ENCODE results near the gene BLACAT1. TPM values are rescaled to one million over a fixed set of nuclear protein-coding genes. Genes with fewer than 3 reads are reported as not detected.

BLACAT1 gene
- polyA plus RNA-seq, 3 donors = not detected

DNA sequence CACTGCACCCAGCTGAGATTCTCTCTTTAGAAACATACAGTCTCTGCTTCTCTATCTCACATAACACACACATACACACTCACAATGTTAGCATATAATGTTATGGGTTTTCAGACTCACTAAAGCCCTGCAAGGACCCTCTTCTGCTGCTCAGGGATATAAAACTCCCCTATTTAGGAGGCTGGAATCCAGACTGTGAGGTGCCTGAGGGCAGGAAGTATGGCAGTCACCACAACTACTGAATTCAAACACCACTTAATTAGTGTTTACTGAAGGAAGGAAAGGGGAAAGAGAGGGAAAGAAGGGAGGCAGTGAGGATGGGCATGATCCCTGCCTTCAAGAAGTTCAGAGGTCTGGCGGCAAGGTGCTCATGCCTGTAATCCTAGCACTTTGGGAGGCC lies 40.8 kb upstream of the BLACAT1 start:
- Mint-ChIP-seq H3K4me1 (peaks cover 7% of the 10 kb centered on the region), H3K36me3 (no peaks in the 10 kb centered on the region), H3K27ac (no peak overlapping the region), H3K4me3 (no peak overlapping the region), H3K27me3 (ENCODE audit: low read depth in 3 of 3) (peaks cover 21 to 38% (median 23%) of the 10 kb centered on the region in 3 donors), H3K9me3 (peaks cover 0 to 2% (median 0%) of the 10 kb centered on the region in 7 donors)
- H3K4me3 ChIP-seq (replicated peaks in 1 of 3; ENCODE audit: low read depth in 2 of 3, low read length in 3 of 3) = no peak overlapping the region
- 100% methylated on average over 1 of the region's 1 CpG for WGBS (ENCODE audit: insufficient coverage)
- H4K20me1 ChIP-seq (ENCODE audit: insufficient read depth, low read length) = no peaks in the 10 kb centered on the region
- no peak overlapping the region for H3K9ac ChIP-seq (ENCODE audit: insufficient read depth, low read length, poor library complexity, severe bottlenecking)
- TF ChIP-seq, protein P1, sequence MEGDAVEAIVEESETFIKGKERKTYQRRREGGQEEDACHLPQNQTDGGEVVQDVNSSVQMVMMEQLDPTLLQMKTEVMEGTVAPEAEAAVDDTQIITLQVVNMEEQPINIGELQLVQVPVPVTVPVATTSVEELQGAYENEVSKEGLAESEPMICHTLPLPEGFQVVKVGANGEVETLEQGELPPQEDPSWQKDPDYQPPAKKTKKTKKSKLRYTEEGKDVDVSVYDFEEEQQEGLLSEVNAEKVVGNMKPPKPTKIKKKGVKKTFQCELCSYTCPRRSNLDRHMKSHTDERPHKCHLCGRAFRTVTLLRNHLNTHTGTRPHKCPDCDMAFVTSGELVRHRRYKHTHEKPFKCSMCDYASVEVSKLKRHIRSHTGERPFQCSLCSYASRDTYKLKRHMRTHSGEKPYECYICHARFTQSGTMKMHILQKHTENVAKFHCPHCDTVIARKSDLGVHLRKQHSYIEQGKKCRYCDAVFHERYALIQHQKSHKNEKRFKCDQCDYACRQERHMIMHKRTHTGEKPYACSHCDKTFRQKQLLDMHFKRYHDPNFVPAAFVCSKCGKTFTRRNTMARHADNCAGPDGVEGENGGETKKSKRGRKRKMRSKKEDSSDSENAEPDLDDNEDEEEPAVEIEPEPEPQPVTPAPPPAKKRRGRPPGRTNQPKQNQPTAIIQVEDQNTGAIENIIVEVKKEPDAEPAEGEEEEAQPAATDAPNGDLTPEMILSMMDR (IDR thresholded peaks at IDR 0.05) = no peak
- peaks cover 0 to 5% of the 10 kb centered on the region in 2 donors for H3K27me3 ChIP-seq (ENCODE audit: control insufficient read depth in 2 of 2, insufficient read depth in 2 of 2, low read length in 2 of 2)
- H3K27ac ChIP-seq (ENCODE audit: low read depth in 1 of 2, low read length in 2 of 2) = no peak overlapping the region
- H2AFZ ChIP-seq (ENCODE audit: insufficient read depth, low read depth, low read length, poor library complexity, severe bottlenecking) = no peak overlapping the region
- H3K79me2 ChIP-seq (ENCODE audit: insufficient read depth, low read length) = no peaks in the 10 kb centered on the region
- DNase-seq = no peak
- H3K36me3 ChIP-seq (replicated peaks in 1 of 2; ENCODE audit: control insufficient read depth in 1 of 2, insufficient read depth in 2 of 2, low read length in 2 of 2) = no peaks in the 10 kb centered on the region
- no peak overlapping the region for H3K4me2 ChIP-seq (replicated peaks; ENCODE audit: extremely low read depth, low read length, poor library complexity, severe bottlenecking)
- intact Hi-C loops (cut with micrococcal nuclease) = no loop called here
- H3K4me1 ChIP-seq (ENCODE audit: control insufficient read depth in 1 of 2, insufficient read depth in 2 of 2, low read length in 2 of 2) = peaks cover 4 to 11% of the 10 kb centered on the region in 2 donors
- no peaks in the 10 kb centered on the region for H3K9me3 ChIP-seq (replicated peaks in 1 of 2; ENCODE audit: control insufficient read depth in 1 of 2, insufficient read depth in 1 of 2, low read length in 2 of 2)

DNA sequence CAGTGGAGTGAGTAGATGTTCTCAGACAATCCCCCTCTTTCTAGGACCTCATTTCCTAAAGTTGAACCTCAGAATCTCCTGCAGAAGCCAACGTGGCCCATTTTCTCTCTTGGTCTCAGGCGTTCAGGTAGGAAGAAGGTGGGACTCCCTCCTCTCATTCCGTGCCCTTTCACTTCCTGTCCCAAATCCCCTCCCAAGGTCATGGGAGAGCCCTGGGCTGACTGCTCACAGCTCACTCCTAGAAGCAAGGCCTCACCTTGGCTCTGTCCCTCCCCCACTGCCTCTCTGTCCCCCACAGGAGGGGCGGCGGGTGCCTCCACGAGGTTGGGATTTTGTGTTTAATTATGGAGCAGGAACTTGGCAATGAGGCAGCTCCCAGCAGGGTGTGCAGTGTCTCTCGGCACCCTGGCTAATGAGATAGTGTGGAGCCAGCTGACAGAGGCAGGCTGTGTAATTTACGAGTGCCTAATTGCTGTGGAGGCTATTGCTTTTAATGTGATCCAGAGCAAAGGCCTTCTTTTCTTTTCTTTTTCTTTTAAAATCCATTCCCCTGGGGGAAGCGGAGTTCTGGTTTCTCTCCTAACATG lies 39.5 kb upstream of the BLACAT1 start:
- peaks cover 0 to 5% of the 10 kb centered on the region in 2 donors for H3K27me3 ChIP-seq (ENCODE audit: control insufficient read depth in 2 of 2, insufficient read depth in 2 of 2, low read length in 2 of 2)
- Mint-ChIP-seq H3K36me3 (no peaks in the 10 kb centered on the region), H3K9me3 (peaks cover 0 to 2% (median 0%) of the 10 kb centered on the region in 7 donors), H3K27ac (no peak overlapping the region), H3K4me3 (no peak overlapping the region), H3K4me1 (peaks cover 7% of the 10 kb centered on the region), H3K27me3 (ENCODE audit: low read depth in 3 of 3) (peaks cover 23 to 47% (median 28%) of the 10 kb centered on the region in 3 donors)
- no peak overlapping the region for H3K27ac ChIP-seq (ENCODE audit: low read depth in 1 of 2, low read length in 2 of 2)
- no peak overlapping the region for H2AFZ ChIP-seq (ENCODE audit: insufficient read depth, low read depth, low read length, poor library complexity, severe bottlenecking)
- intact Hi-C loops (cut with micrococcal nuclease) = no loop called here
- no peaks in the 10 kb centered on the region for H4K20me1 ChIP-seq (ENCODE audit: insufficient read depth, low read length)
- H3K9me3 ChIP-seq (replicated peaks in 1 of 2; ENCODE audit: control insufficient read depth in 1 of 2, insufficient read depth in 1 of 2, low read length in 2 of 2) = no peaks in the 10 kb centered on the region
- no peak overlapping the region for H3K4me2 ChIP-seq (replicated peaks; ENCODE audit: extremely low read depth, low read length, poor library complexity, severe bottlenecking)
- no peak for DNase-seq
- H3K36me3 ChIP-seq (replicated peaks in 1 of 2; ENCODE audit: control insufficient read depth in 1 of 2, insufficient read depth in 2 of 2, low read length in 2 of 2) = no peaks in the 10 kb centered on the region
- no peaks in the 10 kb centered on the region for H3K79me2 ChIP-seq (ENCODE audit: insufficient read depth, low read length)
- WGBS (ENCODE audit: insufficient coverage) = 75% methylated on average over 3 of the region's 9 CpGs
- TF ChIP-seq, protein P1 (IDR thresholded peaks at IDR 0.05) = no peak
- no peak overlapping the region for H3K9ac ChIP-seq (ENCODE audit: insufficient read depth, low read length, poor library complexity, severe bottlenecking)
- no peak overlapping the region for H3K4me3 ChIP-seq (replicated peaks in 1 of 3; ENCODE audit: low read depth in 2 of 3, low read length in 3 of 3)
- H3K4me1 ChIP-seq (ENCODE audit: control insufficient read depth in 1 of 2, insufficient read depth in 2 of 2, low read length in 2 of 2) = peaks cover 4 to 11% of the 10 kb centered on the region in 2 donors

Measured in CD14-positive monocyte (primary cell).